ENCODE results near the gene SMAGP. TPM values are rescaled to one million over a fixed set of nuclear protein-coding genes. Genes with fewer than 3 reads are reported as not detected.
"Not testable (repeated sequence)": the region's sequence is repeated elsewhere in the genome, so short reads cannot be mapped to it uniquely, and the experiment has no call there.

The SMAGP gene
- total RNA-seq, 8 experiments from 2014 or later: 0.79 to 110 (median 2.9) TPM

DNA sequence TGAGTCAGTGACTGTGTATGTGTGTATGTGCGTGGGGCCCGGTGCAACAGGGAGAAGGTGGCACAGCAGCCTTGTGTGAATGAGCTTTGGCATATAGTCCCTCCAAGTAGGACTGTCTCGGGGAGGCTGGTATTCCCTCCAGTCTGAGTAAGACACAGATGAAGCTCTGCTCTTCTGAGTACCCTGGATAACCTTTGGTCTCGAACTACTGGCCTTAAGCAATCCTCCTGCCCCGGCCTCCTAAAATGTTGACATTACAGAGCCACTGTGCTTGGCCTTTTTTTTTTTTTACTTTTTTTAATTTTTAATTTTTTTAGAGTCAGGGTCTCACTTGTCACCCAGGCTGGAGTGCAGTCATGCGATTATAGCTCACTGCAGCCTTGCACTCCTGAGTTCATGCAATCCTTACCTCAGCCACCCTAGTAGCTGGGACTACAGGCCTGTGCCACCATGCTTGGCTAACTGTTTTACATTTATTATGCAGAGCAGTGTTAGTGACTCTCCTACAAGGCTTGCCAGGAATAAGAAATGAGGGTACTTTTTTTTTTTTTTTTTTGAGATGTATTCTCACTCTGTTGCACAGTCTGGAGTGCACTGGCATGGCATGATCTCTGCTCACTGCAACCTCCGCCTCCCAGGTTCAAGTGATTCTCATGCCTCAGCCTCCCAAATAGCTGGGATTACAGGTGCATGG is 41.0 kb downstream of the SMAGP start:
- in situ Hi-C loops (cut with MboI; ENCODE audit: low pct_unique_long_range_greater_than_20kb in 2 of 9, low sequenced_read_pairs in 9 of 9, unreplicated experiment in 9 of 9): no loop called here
- Histone ChIP-seq H3K27ac (no peak overlapping the region), H3K4me1 (replicated peaks in 1 of 2) (peaks cover 8 to 11% of the 10 kb centered on the region in 2 donors), H3K4me3 (no peak overlapping the region)
- 88 to 100% (median 94%) methylated on average over 1 to 6 of the region's 7 CpGs; no CpG with 5 or more reads in 1 of the 10 experiments for WGBS, 10 experiments
- ATAC-seq (replicated peaks in 6 of 8): peak in 7 of 8 experiments; percentile 35 to 88 (median 52)

DNA sequence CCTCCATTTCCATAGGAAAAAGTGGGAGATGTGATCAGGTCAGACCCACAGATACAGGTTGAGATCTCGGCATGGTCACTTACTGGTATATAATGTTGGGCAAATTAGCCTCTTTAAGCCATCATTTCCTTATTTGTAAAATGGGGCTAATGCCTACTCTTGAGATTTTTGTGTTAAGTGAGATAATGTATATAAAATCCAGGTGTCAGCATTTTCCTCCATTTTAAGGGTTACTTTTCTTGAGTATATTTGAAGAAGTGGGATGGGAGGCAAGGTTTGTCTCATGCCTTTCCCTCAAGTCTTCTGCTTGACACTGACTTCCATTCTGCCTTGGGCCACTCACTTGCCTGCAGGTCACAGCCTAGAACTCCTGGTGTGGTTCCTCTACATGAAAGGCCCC is 42.3 kb downstream of the SMAGP start:
- 100% methylated on average over 1 of the region's 1 CpG; no CpG with 5 or more reads in 6 of the 10 experiments for WGBS, 10 experiments
- H3K4me3 ChIP-seq: no peak overlapping the region
- peaks cover 8 to 11% of the 10 kb centered on the region in 2 donors for H3K4me1 ChIP-seq (replicated peaks in 1 of 2)
- ATAC-seq (replicated peaks in 6 of 8): no peak
- H3K27ac ChIP-seq: no peak overlapping the region
- in situ Hi-C loops (cut with MboI; ENCODE audit: low pct_unique_long_range_greater_than_20kb in 2 of 9, low sequenced_read_pairs in 9 of 9, unreplicated experiment in 9 of 9): no loop called here

DNA sequence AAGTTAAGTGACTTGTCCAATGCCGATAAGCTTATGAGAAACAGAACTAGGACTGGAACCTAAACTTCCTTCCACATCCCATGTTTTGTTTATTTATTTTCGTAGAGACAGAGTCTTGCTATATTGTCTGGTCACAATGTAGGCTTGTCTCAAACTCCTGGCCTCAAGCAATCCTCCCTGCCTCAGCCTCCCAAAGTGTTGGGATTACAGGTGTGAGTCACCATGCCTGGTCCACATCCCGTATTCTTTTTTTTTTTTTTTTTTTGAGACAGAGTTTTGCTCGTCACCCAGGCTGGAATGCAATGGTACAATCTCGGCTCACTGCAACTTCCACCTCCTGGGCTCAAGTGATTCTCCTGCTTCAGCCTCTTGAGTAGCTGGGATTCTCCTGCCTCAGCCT is 43.1 kb downstream of the SMAGP start:
- 86 to 100% (median 96%) methylated on average over 1 to 4 of the region's 5 CpGs; no CpG with 5 or more reads in 1 of the 10 experiments for WGBS, 10 experiments
- H3K4me3 ChIP-seq; ATAC-seq (replicated peaks in 6 of 8); H3K27ac ChIP-seq; in situ Hi-C loops (cut with MboI; ENCODE audit: low pct_unique_long_range_greater_than_20kb in 2 of 9, low sequenced_read_pairs in 9 of 9, unreplicated experiment in 9 of 9): not testable (repeated sequence)
- H3K4me1 ChIP-seq (replicated peaks in 1 of 2): peaks cover 8 to 11% of the 10 kb centered on the region in 2 donors

DNA sequence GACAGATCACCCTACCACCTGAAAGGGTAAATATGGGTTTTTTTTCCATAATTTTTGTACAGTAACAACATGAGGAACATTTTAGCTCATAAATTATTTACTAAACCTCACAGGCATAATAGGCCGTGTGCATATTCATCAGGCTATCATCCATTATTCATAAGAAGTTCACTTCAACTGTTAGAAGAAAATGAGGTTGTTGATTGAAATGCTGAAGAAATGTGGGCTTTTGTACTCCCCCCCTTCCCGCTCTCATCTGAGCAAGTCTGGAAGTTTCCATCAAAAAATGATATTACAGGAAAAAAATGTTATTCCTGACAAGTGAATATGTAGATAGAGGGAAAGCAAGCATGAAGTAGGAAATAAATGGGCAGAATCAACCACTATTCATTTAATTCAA is 44.4 kb downstream of the SMAGP start:
- peak in 6 of 8 experiments; percentile 15 to 84 (median 52) for ATAC-seq (replicated peaks in 6 of 8)
- Histone ChIP-seq H3K4me3 (no peak overlapping the region), H3K4me1 (replicated peaks in 1 of 2) (peaks cover 8 to 11% of the 10 kb centered on the region in 2 donors), H3K27ac (no peak overlapping the region)
- WGBS, 10 experiments: 0 to 83% (median 61%) methylated on average over 1 to 2 of the region's 2 CpGs; no CpG with 5 or more reads in 3 of the 10 experiments
- in situ Hi-C loops (cut with MboI; ENCODE audit: low pct_unique_long_range_greater_than_20kb in 2 of 9, low sequenced_read_pairs in 9 of 9, unreplicated experiment in 9 of 9): no loop called here

DNA sequence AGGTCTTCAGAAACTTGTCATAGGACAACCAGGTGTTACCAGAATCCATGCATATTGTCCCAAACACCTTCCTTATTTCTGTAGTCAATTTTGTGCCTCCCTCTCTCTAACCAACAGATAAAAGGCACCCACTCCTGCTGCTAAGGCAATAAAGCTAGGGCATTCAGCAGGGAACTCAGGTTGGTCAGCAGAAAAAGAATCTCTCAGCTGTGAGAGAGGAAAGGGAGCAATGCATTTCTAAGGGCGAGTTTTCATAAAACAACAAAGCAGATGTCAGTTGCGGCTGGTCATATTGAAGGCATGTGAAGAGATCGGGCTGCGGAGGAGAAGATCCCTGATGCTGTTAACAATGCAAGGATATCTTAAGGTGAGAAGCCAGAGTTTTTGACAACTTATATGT is 45.0 kb downstream of the SMAGP start:
- peak in 5 of 8 experiments; percentile 12 to 70 (median 41) for ATAC-seq (replicated peaks in 6 of 8)
- Histone ChIP-seq H3K4me3 (no peak overlapping the region), H3K4me1 (replicated peaks in 1 of 2) (peaks cover 8 to 11% of the 10 kb centered on the region in 2 donors), H3K27ac (no peak overlapping the region)
- in situ Hi-C loops (cut with MboI; ENCODE audit: low pct_unique_long_range_greater_than_20kb in 2 of 9, low sequenced_read_pairs in 9 of 9, unreplicated experiment in 9 of 9): no loop called here
- WGBS, 10 experiments: 20 to 60% (median 49%) methylated on average over 2 to 4 of the region's 4 CpGs; no CpG with 5 or more reads in 4 of the 10 experiments

DNA sequence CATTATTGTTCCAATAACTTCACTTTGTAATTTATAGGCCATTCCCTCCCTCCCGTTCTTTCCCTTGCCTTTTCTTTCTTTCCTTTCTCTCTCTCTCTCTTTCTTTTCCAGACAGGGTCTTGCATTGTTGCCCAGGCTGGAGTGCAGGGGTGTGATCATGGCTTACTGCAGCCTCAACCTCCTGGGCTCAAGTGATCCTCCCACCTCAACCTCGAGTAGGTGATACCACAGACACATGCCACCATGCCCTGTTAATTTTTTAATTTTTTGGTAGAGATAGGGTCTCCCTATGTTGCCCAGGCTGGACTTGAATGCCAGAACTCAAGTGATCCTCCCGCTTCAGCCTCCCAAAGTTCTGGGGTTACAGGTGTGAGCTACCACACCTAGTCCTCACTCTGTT is 45.6 kb downstream of the SMAGP start:
- Histone ChIP-seq H3K4me1 (replicated peaks in 1 of 2) (peaks cover 8 to 11% of the 10 kb centered on the region in 2 donors), H3K4me3 (no peak overlapping the region), H3K27ac (no peak overlapping the region)
- ATAC-seq (replicated peaks in 6 of 8): no peak
- in situ Hi-C loops (cut with MboI; ENCODE audit: low pct_unique_long_range_greater_than_20kb in 2 of 9, low sequenced_read_pairs in 9 of 9, unreplicated experiment in 9 of 9): no loop called here
- WGBS, 10 experiments: 63 to 100% (median 86%) methylated on average over 1 to 3 of the region's 3 CpGs

DNA sequence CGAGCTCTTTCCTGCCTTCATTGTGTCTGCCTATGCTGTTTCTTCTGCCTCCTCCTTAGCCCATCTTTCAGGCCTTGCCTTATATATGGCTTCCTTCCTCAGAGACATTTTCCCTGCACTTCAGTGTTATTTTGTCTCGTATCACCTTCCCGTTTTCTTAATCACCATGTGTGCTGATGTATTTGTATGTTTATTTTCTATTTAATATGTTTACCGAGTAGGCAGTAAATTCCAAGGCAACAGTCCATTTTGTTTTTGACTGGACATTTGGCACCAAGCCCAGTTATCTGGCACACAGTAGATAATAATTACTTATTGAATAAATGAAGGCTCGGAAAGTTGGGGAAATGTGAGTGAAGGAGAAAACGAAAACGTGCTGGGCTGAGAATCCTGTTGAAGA is 47.8 kb downstream of the SMAGP start:
- Histone ChIP-seq H3K27ac (no peak overlapping the region), H3K4me1 (replicated peaks in 1 of 2) (peaks cover 17 to 18% of the 10 kb centered on the region in 2 donors), H3K4me3 (no peak overlapping the region)
- 40 to 100% (median 80%) methylated on average over 1 to 7 of the region's 7 CpGs for WGBS, 10 experiments
- in situ Hi-C loops (cut with MboI; ENCODE audit: low pct_unique_long_range_greater_than_20kb in 2 of 9, low sequenced_read_pairs in 9 of 9, unreplicated experiment in 9 of 9): no loop called here
- ATAC-seq (replicated peaks in 6 of 8): no peak

DNA sequence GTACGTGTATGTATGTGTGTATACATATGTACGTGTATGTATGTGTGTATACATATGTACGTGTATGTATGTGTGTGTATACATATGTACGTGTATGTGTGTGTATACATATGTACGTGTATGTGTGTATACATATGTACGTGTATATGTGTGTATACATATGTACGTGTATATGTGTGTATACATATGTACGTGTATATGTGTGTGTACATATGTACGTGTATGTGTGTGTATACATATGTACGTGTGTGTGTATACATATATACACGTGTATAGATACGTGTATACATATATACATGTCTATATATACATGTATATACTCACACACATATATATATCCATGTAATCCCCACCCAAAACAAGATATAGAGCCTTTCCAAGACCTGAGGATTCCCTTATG is 50.4 kb downstream of the SMAGP start:
- H3K4me1 ChIP-seq (replicated peaks in 1 of 2): peaks cover 10 to 14% of the 10 kb centered on the region in 2 donors
- ATAC-seq (replicated peaks in 6 of 8); H3K4me3 ChIP-seq; in situ Hi-C loops (cut with MboI; ENCODE audit: low pct_unique_long_range_greater_than_20kb in 2 of 9, low sequenced_read_pairs in 9 of 9, unreplicated experiment in 9 of 9); H3K27ac ChIP-seq: not testable (repeated sequence)
- WGBS, 10 experiments: 62 to 100% (median 95%) methylated on average over 3 to 9 of the region's 12 CpGs; no CpG with 5 or more reads in 3 of the 10 experiments

DNA sequence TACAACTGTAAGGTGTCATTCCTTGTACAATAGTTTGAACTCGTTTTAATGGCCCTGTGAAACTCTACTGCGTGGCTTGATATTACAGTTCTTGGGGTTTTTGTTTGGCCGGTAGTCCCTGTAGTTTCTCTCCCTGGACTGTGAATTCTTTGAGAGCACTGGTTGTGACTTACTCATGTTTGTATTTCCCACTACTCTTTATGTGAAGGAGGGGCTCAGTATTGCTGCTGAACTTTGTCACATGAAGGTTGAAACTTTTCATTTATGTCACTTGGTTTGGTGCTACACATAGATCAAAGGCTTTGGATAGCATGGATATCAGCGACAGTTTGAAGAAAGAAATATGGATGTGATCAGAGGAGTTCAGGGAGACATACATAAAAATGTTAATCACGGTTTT is 50.9 kb downstream of the SMAGP start:
- no peak for ATAC-seq (replicated peaks in 6 of 8)
- no peak overlapping the region for H3K4me3 ChIP-seq
- peaks cover 10 to 14% of the 10 kb centered on the region in 2 donors for H3K4me1 ChIP-seq (replicated peaks in 1 of 2)
- 3 to 93% (median 82%) methylated on average over 2 to 5 of the region's 5 CpGs; no CpG with 5 or more reads in 1 of the 10 experiments for WGBS, 10 experiments
- H3K27ac ChIP-seq: no peak overlapping the region
- in situ Hi-C loops (cut with MboI; ENCODE audit: low pct_unique_long_range_greater_than_20kb in 2 of 9, low sequenced_read_pairs in 9 of 9, unreplicated experiment in 9 of 9): no loop called here

DNA sequence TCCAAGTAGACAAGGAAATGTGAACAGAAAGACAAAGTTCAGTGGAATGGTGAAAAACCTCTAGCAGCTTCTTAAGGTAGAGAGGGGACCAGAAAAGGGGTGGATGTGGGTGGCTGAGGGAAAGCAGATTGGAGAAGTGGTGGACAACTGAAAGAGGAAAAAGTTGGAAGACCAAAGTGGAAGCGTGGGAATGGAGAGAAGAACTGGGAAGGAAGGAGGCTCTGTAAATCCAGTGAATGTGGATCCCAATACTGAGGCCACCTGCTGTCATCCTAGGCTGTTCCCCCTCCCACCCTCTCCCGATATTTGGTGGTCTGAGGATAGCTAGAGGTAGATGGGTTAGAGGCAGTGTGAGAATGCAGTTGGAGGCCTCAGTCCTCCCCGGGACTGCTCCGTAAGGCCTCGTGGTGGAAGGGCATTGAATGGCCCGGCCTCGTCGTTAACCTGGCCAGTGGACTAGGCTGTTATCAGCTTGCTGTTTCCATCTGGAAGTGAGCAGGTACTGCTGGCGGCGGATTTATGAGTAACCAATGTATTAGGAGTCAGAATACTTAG is 51.5 kb downstream of the SMAGP start:
- H3K4me3 ChIP-seq: peak overlapping the region; percentile 85 to 97 (median 92)
- H3K27ac ChIP-seq: no peak overlapping the region
- in situ Hi-C loops (cut with MboI; ENCODE audit: low pct_unique_long_range_greater_than_20kb in 2 of 9, low sequenced_read_pairs in 9 of 9, unreplicated experiment in 9 of 9): no loop called here
- 17 to 71% (median 57%) methylated on average over 1 to 6 of the region's 10 CpGs; no CpG with 5 or more reads in 4 of the 10 experiments for WGBS, 10 experiments
- peaks cover 10 to 14% of the 10 kb centered on the region in 2 donors for H3K4me1 ChIP-seq (replicated peaks in 1 of 2)
- ATAC-seq (replicated peaks in 6 of 8): no peak

DNA sequence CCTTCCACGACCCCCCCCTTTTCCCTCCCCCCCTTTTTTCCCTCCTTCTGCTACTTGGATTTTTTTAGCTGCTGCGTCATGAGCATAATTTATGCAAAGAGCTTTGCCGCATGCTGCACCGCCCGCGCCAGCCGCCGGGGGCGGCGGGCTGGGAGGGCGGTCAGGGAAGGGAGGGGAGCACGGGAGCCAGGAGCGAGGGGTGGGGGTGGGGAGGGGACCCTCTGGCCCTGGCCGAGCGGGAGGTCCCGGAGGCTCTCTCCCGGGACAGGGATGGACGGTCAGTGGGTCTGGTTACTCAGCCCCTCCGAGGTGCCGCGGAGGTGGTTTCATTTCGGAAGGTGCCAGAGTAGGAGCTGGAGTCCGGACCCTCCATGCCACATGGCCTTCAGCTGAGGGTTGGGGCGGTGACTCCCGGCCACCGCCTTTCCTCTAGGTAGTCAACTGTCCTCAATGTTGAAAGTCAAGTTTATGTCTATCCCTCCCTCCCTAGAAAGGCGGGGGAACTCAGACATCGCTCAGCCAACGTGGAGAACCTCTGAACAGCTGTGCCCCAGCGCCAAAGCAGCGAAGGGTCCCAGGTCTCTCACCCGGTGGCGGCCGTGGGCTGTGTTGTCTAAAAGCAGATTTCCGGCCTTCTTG is 52.1 kb downstream of the SMAGP start, which contains the start of gene POU6F1:
TSS of gene POU6F1 (minus strand) at position 95 of the 639 bp plus-strand sequence. CDS start 11,226 bp downstream, outside the sequence.
- Histone ChIP-seq H3K27ac (peak within 1 kb of the TSS; percentile 95 to 96), H3K4me1 (replicated peaks in 1 of 2) (peaks cover 10 to 14% of the 10 kb centered on the region in 2 donors), H3K4me3 (peak within 1 kb of the TSS; percentile 85 to 97 (median 92))
- peak; percentile 75 to 85 (median 80) for ATAC-seq (replicated peaks in 6 of 8)
- WGBS, 10 experiments: 0 to 46% (median 21%) methylated on average over 1 to 11 of the region's 35 CpGs; no CpG with 5 or more reads in 5 of the 10 experiments
- in situ Hi-C loops (cut with MboI; ENCODE audit: low pct_unique_long_range_greater_than_20kb in 2 of 9, low sequenced_read_pairs in 9 of 9, unreplicated experiment in 9 of 9): no loop called here

DNA sequence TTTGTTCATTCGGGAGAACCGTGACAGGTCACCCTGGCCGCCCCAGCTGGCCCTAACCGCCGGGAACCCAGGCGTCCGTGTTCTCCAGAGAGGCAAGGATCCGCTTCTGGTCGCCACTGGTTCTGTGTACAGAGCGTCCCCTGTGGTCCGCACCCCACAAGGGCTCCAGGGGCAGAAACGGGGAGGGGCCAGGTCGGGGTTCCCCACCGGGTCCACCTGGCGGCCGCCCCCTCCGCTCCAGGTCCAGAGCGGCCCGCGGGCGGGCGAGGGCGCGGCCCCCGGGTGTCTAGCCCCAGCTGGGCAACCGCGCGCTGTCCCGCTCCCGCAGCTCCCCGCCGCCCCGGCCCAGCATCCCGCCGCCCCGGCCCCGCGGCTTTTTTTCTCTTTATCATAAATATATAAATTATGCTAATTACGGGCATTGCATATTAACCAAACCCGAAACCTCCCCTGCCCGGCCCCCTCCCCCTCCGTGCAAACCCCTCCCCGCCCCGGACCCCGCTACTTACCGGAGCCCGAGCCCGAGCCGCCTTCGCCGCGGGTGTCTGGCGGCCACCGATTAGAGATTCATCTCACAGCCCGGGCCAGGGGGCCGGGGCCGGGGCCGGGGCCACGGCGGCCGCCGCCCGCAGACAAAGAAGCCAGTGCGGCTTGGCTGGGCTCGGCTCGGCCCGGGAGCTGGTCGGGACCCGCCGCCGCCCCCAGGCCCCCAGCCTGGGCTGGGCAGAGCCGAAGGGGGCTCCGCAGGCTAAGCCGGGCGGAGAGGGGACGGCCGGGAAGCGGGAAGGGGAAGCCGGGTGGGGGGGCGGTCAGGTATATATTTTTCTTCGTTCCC is 52.9 kb downstream of the SMAGP start:
- peaks cover 10 to 14% of the 10 kb centered on the region in 2 donors for H3K4me1 ChIP-seq (replicated peaks in 1 of 2)
- H3K4me3 ChIP-seq: peak overlapping the region; percentile 85 to 97 (median 92)
- peak; percentile 46 to 80 (median 72) for ATAC-seq (replicated peaks in 6 of 8)
- in situ Hi-C loops (cut with MboI; ENCODE audit: low pct_unique_long_range_greater_than_20kb in 2 of 9, low sequenced_read_pairs in 9 of 9, unreplicated experiment in 9 of 9): no loop called here
- WGBS, 10 experiments: 0% methylated on average over 3 to 4 of the region's 81 CpGs; no CpG with 5 or more reads in 8 of the 10 experiments
- peak overlapping the region; percentile 95 to 96 for H3K27ac ChIP-seq
